H1 (cell line): ENCODE results near the gene ATP11A. TPM values are rescaled to one million over a fixed set of nuclear protein-coding genes. Genes with fewer than 3 reads are reported as not detected.

Experiments
- CTCF ChIA-PET: fragments of 300-600 bp; sonication (Branson Sonifier 250); formaldehyde crosslinking; loops from one replicate; lab custom pipeline; 2021; ENCODE audit not compliant: partially characterized antibody; lab: Charles Lee
- POLR2A ChIA-PET: fragments of 300-600 bp; sonication (Branson Sonifier 250); formaldehyde crosslinking; loops from one replicate; lab custom pipeline; 2021; ENCODE audit warnings: inconsistent platforms; ENCODE audit not compliant: partially characterized antibody; lab: Charles Lee
- DNase-seq, 2 experiments: peaks; one replicate each; pipeline versions ENCODE4 v3.0.0 to v3.0.0-alpha.2; 2010 to 2022; ENCODE audit warnings: low spot score in 2 of 2, low read depth in 1 of 2, mixed read lengths in 1 of 2
- FAIRE-seq: peaks from 2 replicates; lab custom pipeline; 2011; peaks lifted over from hg19 to GRCh38; lab: Jason Lieb, UNC
- H2AFZ ChIP-seq: 2 replicates; pipeline ENCODE4 v1.8.1; 2012; ENCODE audit warnings: low read length, inconsistent platforms
- H2AK5ac ChIP-seq: 2 replicates; pipeline ENCODE4 v1.6.1; 2013; ENCODE audit warnings: low read depth, low read length
- H2BK120ac ChIP-seq: replicated peaks from 2 replicates; pipeline ENCODE3; 2013; ENCODE audit warnings: low read depth, low read length, inconsistent platforms
- H2BK12ac ChIP-seq: 2 replicates; pipeline ENCODE4 v1.6.1; 2013; ENCODE audit warnings: low read depth, low read length
- H2BK15ac ChIP-seq: 2 replicates; pipeline ENCODE4 v1.6.1; 2013; ENCODE audit warnings: low read length
- H2BK20ac ChIP-seq: 2 replicates; pipeline ENCODE4 v1.6.1; 2013; ENCODE audit warnings: low read length
- H2BK5ac ChIP-seq: 2 replicates; pipeline ENCODE4 v1.6.1; 2013; ENCODE audit warnings: low read depth, low read length
- H3K14ac ChIP-seq: 2 replicates; pipeline ENCODE4 v1.6.1; 2013; ENCODE audit warnings: inconsistent platforms; ENCODE audit not compliant: insufficient read length
- H3K18ac ChIP-seq: 2 replicates; pipeline ENCODE4 v1.6.1; 2013; ENCODE audit warnings: low read length; ENCODE audit errors: extremely low read depth
- H3K23ac ChIP-seq: 2 replicates; pipeline ENCODE4 v1.6.1; 2013; ENCODE audit warnings: inconsistent platforms; ENCODE audit not compliant: insufficient read length
- H3K23me2 ChIP-seq: 2 replicates; pipeline ENCODE4 v1.6.1; 2013; ENCODE audit warnings: low read depth, low read length
- H3K27ac ChIP-seq: 2 replicates; pipeline ENCODE4 v1.6.1; 2011; ENCODE audit warnings: low read depth, low read length, inconsistent platforms
- H3K27me3 ChIP-seq, 4 experiments: replicated peaks in 1 of 4; 1 replicate in 1 of 4; 2 replicates in 3 of 4; pipeline versions ENCODE4 v1.6.1 to v1.8.1; 2011 to 2013; ENCODE audit warnings: low read length in 3 of 4, mild to moderate bottlenecking in 3 of 4, inconsistent platforms in 2 of 4, mixed read lengths in 2 of 4, moderate library complexity in 1 of 4; ENCODE audit not compliant: control insufficient read depth in 3 of 4, insufficient read depth in 3 of 4; ENCODE audit errors: extremely low read depth in 1 of 4
- H3K36me3 ChIP-seq, 4 experiments: 2 replicates each; pipeline versions ENCODE4 v1.6.1 to v1.8.1; 2011 to 2013; ENCODE audit warnings: mild to moderate bottlenecking in 4 of 4, low read length in 3 of 4, moderate library complexity in 2 of 4, control low read depth in 1 of 4, inconsistent platforms in 1 of 4; ENCODE audit not compliant: insufficient read depth in 4 of 4, control insufficient read depth in 2 of 4
- H3K4ac ChIP-seq: replicated peaks from 2 replicates; pipeline ENCODE3; 2013; ENCODE audit warnings: low read length, low read depth, mixed read lengths, inconsistent platforms; ENCODE audit not compliant: insufficient read length
- H3K4me1 ChIP-seq, 4 experiments: replicated peaks in 1 of 4; 1 replicate in 1 of 4; 2 replicates in 3 of 4; pipeline versions ENCODE4 v1.6.1 to v1.8.1; 2011 to 2013; ENCODE audit warnings: low read length in 3 of 4, inconsistent platforms in 2 of 4, mixed read lengths in 1 of 4; ENCODE audit not compliant: insufficient read depth in 4 of 4, control insufficient read depth in 3 of 4
- H3K4me2 ChIP-seq, 2 experiments: 2 replicates each; pipeline versions ENCODE4 v1.6.1 to v1.8.1; 2011 to 2013; ENCODE audit warnings: low read depth in 2 of 2, low read length in 2 of 2, control low read depth in 1 of 2, inconsistent platforms in 1 of 2, mild to moderate bottlenecking in 1 of 2; ENCODE audit not compliant: insufficient read depth in 1 of 2
- H3K4me3 ChIP-seq, 4 experiments: fragments of 200-600, 300-600 bp in 1 of 4; sonication (generic), shearing (Covaris generic), sonication (Bioruptor Twin) in 1 of 4; 2 replicates each; pipeline versions ENCODE4 v1.5.1 to v1.8.1; 2011 to 2016; ENCODE audit warnings: low read length in 4 of 4, low read depth in 3 of 4, control low read depth in 2 of 4, inconsistent platforms in 2 of 4, mild to moderate bottlenecking in 2 of 4, mixed read lengths in 1 of 4, moderate library complexity in 1 of 4; ENCODE audit not compliant: insufficient read depth in 2 of 4; ENCODE audit errors: extremely low read depth in 1 of 4
- H3K56ac ChIP-seq: replicated peaks from 2 replicates; pipeline ENCODE3; 2013; ENCODE audit warnings: low read depth, mild to moderate bottlenecking, mixed read lengths, low read length, inconsistent platforms; ENCODE audit not compliant: insufficient read length
- H3K79me1 ChIP-seq: 2 replicates; pipeline ENCODE4 v1.6.1; 2013; ENCODE audit warnings: low read depth, low read length, control low read depth
- H3K79me2 ChIP-seq, 2 experiments: 2 replicates each; pipeline versions ENCODE4 v1.6.1 to v1.8.1; 2012 to 2013; ENCODE audit warnings: low read length in 2 of 2, mild to moderate bottlenecking in 2 of 2, inconsistent platforms in 1 of 2; ENCODE audit not compliant: insufficient read depth in 2 of 2, control insufficient read depth in 1 of 2
- H3K9ac ChIP-seq, 4 experiments: replicated peaks in 1 of 4; 1 replicate in 1 of 4; 2 replicates in 3 of 4; pipeline versions ENCODE4 v1.6.1 to v1.8.1; 2011 to 2013; ENCODE audit warnings: low read depth in 3 of 4, low read length in 3 of 4, control low read depth in 2 of 4, mild to moderate bottlenecking in 2 of 4, moderate library complexity in 2 of 4, inconsistent platforms in 1 of 4; ENCODE audit errors: extremely low read depth in 1 of 4
- H3K9me3 ChIP-seq, 2 experiments: 2 replicates each; pipeline versions ENCODE4 v1.6.1 to v1.8.1; 2012 to 2013; ENCODE audit warnings: mild to moderate bottlenecking in 2 of 2, moderate library complexity in 2 of 2, control low read depth in 1 of 2, inconsistent platforms in 1 of 2, low read depth in 1 of 2, low read length in 1 of 2, mixed read lengths in 1 of 2; ENCODE audit not compliant: insufficient read depth in 2 of 2
- H4K20me1 ChIP-seq, 2 experiments: replicated peaks in 1 of 2; 2 replicates each; pipeline versions ENCODE3 to v1.8.1; 2011 to 2013; ENCODE audit warnings: inconsistent platforms in 2 of 2, low read length in 2 of 2, mild to moderate bottlenecking in 1 of 2; ENCODE audit not compliant: insufficient read depth in 2 of 2, control insufficient read depth in 1 of 2
- H4K5ac ChIP-seq: 2 replicates; pipeline ENCODE4 v1.6.1; 2013; ENCODE audit warnings: low read length, low read depth, mixed read lengths, inconsistent platforms; ENCODE audit not compliant: insufficient read length
- H4K8ac ChIP-seq: 2 replicates; pipeline ENCODE4 v1.8.0; 2013; ENCODE audit warnings: mild to moderate bottlenecking, moderate library complexity, low read length, inconsistent platforms; ENCODE audit not compliant: insufficient read depth; ENCODE audit errors: extremely low read depth
- H4K91ac ChIP-seq: replicated peaks from 2 replicates; pipeline ENCODE3; 2013; ENCODE audit warnings: low read length, mixed read lengths, inconsistent platforms; ENCODE audit not compliant: insufficient read length
- HDAC6 ChIP-seq: IDR thresholded peaks from one replicate; pipeline ENCODE4 v1.7.1; 2012; ENCODE audit warnings: low read depth, mild to moderate bottlenecking, inconsistent platforms, low read length, moderate library complexity
- JUN ChIP-seq: IDR thresholded peaks from 2 replicates; pipeline ENCODE4 v1.6.1; 2011; ENCODE audit warnings: low read depth, mild to moderate bottlenecking, improper control_type of control experiment, low read length
- MAFK ChIP-seq: IDR thresholded peaks from 2 replicates; pipeline ENCODE4 v1.6.1; 2012; ENCODE audit warnings: low read depth, mild to moderate bottlenecking, improper control_type of control experiment, low read length
- TCF12 ChIP-seq: IDR thresholded peaks from 2 replicates; pipeline ENCODE4 v1.6.1; 2011; ENCODE audit warnings: low read depth, mild to moderate bottlenecking, low read length
- YY1 ChIP-seq: IDR thresholded peaks from 2 replicates; pipeline ENCODE4 v1.6.1; 2011; ENCODE audit warnings: low read depth, mild to moderate bottlenecking, low read length
- WGBS, 2 experiments: shearing (Covaris generic) in 1 of 2; methylation state at CpG; one replicate each; pipeline versions ENCODE4 v1.1.6 to v1.1.7; 2013 to 2015; ENCODE audit warnings: low lambda C conversion rate in 2 of 2, mixed read lengths in 2 of 2, inconsistent platforms in 1 of 2, low coverage in 1 of 2, missing lambda C conversion rate in 1 of 2; ENCODE audit not compliant: insufficient replicate concordance in 2 of 2, insufficient coverage in 1 of 2, insufficient read length in 1 of 2; ENCODE audit errors: extremely low coverage in 1 of 2, missing lambda C conversion rate in 1 of 2; 5-methylcytosine and 5-hydroxymethylcytosine counted together
- polyA plus RNA-seq, 7 experiments: library from polyadenylated mRNA; depleted of rRNA in 3 of 7; stranded (reverse) in 5 of 7; unstranded in 2 of 7; fragments of >200 nt in 5 of 7; fragments of 200-250 nt in 2 of 7; gene quantifications; 1 replicate in 5 of 7; 2 replicates in 1 of 7; 4 replicates in 1 of 7; pipeline versions ENCODE4 v1.2.1 to v1.2.3, GENCODE V29; 2011 to 2013; ENCODE audit warnings: missing spikeins in 2 of 7, mixed read lengths in 2 of 7
- total RNA-seq: library from RNA; stranded (reverse); fragmentation: NEBNext Ultra II Directional; extraction: Animal tissue kit (Norgen Biotek cat#: 25700); gene quantifications from 2 replicates; pipeline ENCODE4 v1.2.1, GENCODE V29; 2021

ATP11A gene
- total and polyA plus RNA-seq, 2 of the 8 experiments (the other 6 are each of a cell fraction or from before 2014, with no cell fraction given) = 28.8 to 72.9 TPM

- no peak for FAIRE-seq
- no peak overlapping the region for H3K27ac ChIP-seq
- no peak overlapping the region for H2BK12ac ChIP-seq
- no peak for TF ChIP-seq YY1
- TF ChIP-seq TCF12 = no peak
- TF ChIP-seq HDAC6 = no peak
- no peak for TF ChIP-seq JUN
- no peak for TF ChIP-seq MAFK
- no peak overlapping the region for H2BK5ac ChIP-seq
- no peak overlapping the region for H2BK20ac ChIP-seq
- no peak overlapping the region for H3K4ac ChIP-seq
- H3K79me2 ChIP-seq = peaks cover 0 to 60% of the 10 kb centered on the region in 2 experiments; a peak in 2 of 4 replicates
- no peak overlapping the region for H2AK5ac ChIP-seq
- POLR2A ChIA-PET = no interaction called here
- H2AFZ ChIP-seq = no peak overlapping the region
- peaks cover 3 to 5% of the 10 kb centered on the region in 2 experiments for H4K20me1 ChIP-seq
- H3K4me3 ChIP-seq = no peak overlapping the region
- peaks cover 0 to 39% (median 13%) of the 10 kb centered on the region in 4 experiments; a peak in 5 of 7 replicates for H3K4me1 ChIP-seq
- H4K5ac ChIP-seq = no peak overlapping the region
- no peak overlapping the region for H3K56ac ChIP-seq
- no peak for DNase-seq
- no peak overlapping the region for H3K18ac ChIP-seq
- H3K9ac ChIP-seq = no peak overlapping the region
- no peaks in the 10 kb centered on the region for H3K36me3 ChIP-seq
- CTCF ChIA-PET = no interaction called here
- no peak overlapping the region for H3K23ac ChIP-seq
- H3K23me2 ChIP-seq = no peaks in the 10 kb centered on the region
- no peak overlapping the region for H2BK120ac ChIP-seq
- 98% methylated on average over 6 of the region's 6 CpGs; no CpG with 5 or more reads in 1 of the 2 experiments for WGBS, 2 experiments
- no peak overlapping the region for H2BK15ac ChIP-seq
- H3K14ac ChIP-seq = no peak overlapping the region
- H3K27me3 ChIP-seq = no peaks in the 10 kb centered on the region
- H4K91ac ChIP-seq = peak overlapping the region; percentile 27
- H3K79me1 ChIP-seq = peaks cover 9% of the 10 kb centered on the region
- no peak overlapping the region for H3K4me2 ChIP-seq
- no peaks in the 10 kb centered on the region for H3K9me3 ChIP-seq
- no peak overlapping the region for H4K8ac ChIP-seq
Observed at GRCh38 chr13:112766336-112766735, 76.5 kb downstream of the ATP11A start.
